Keratinocyte (primary cell): Measurements from ENCODE around the gene TTPAL. TPM values are rescaled to one million over a fixed set of nuclear protein-coding genes. Genes with fewer than 3 reads are reported as not detected.

Experiments
- DNase-seq: peaks from one replicate; pipeline ENCODE4 v3.0.0-alpha.2; 2011; ENCODE audit warnings: low read depth, missing footprints, low spot score
- FAIRE-seq: peaks from 2 replicates; lab custom pipeline; 2011; peaks lifted over from hg19 to GRCh38; lab: Jason Lieb, UNC
- H2AFZ ChIP-seq: 2 replicates; pipeline ENCODE4 v1.6.0; 2012; ENCODE audit warnings: low read length, control low read depth, inconsistent platforms; ENCODE audit not compliant: control insufficient read depth
- H3K27ac ChIP-seq: 2 replicates; pipeline ENCODE4 v1.5.1; 2011; ENCODE audit warnings: low read length; ENCODE audit not compliant: control insufficient read depth, insufficient read depth
- H3K27me3 ChIP-seq: 3 replicates; pipeline ENCODE4 v1.6.0; 2011; ENCODE audit warnings: low read length; ENCODE audit not compliant: control insufficient read depth, insufficient read depth; ENCODE audit errors: extremely low read depth
- H3K36me3 ChIP-seq, 2 experiments: 2 replicates in 1 of 2; 3 replicates in 1 of 2; pipeline ENCODE4 v1.5.1; 2011; ENCODE audit warnings: low read length in 2 of 2, mild to moderate bottlenecking in 1 of 2; ENCODE audit not compliant: control insufficient read depth in 2 of 2, insufficient read depth in 2 of 2; ENCODE audit errors: extremely low read depth in 1 of 2
- H3K4me1 ChIP-seq: 3 replicates; pipeline ENCODE4 v1.5.1; 2011; ENCODE audit warnings: low read length; ENCODE audit not compliant: control insufficient read depth, insufficient read depth; ENCODE audit errors: extremely low read depth
- H3K4me2 ChIP-seq: 3 replicates; pipeline ENCODE4 v1.6.0; 2011; ENCODE audit warnings: low read depth, low read length; ENCODE audit not compliant: control insufficient read depth, insufficient read depth; ENCODE audit errors: extremely low read depth
- H3K4me3 ChIP-seq, 3 experiments: fragments of 200-600 bp in 1 of 3; sonication (generic) in 1 of 3; 2 replicates in 2 of 3; 3 replicates in 1 of 3; pipeline ENCODE4 v1.5.1; 2011 to 2016; ENCODE audit warnings: low read length in 3 of 3, mild to moderate bottlenecking in 3 of 3, control low read depth in 2 of 3, inconsistent platforms in 1 of 3, low read depth in 1 of 3, mixed read lengths in 1 of 3, mixed run types in 1 of 3, moderate library complexity in 1 of 3; ENCODE audit not compliant: control insufficient read depth in 2 of 3, insufficient read depth in 2 of 3; ENCODE audit errors: extremely low read depth in 1 of 3
- H3K79me2 ChIP-seq: 2 replicates; pipeline ENCODE4 v1.6.0; 2012; ENCODE audit warnings: low read length; ENCODE audit not compliant: control insufficient read depth, insufficient read depth
- H3K9ac ChIP-seq: 3 replicates; pipeline ENCODE4 v1.6.0; 2011; ENCODE audit warnings: low read length; ENCODE audit not compliant: control insufficient read depth, insufficient read depth; ENCODE audit errors: extremely low read depth
- H3K9me1 ChIP-seq: 3 replicates; pipeline ENCODE4 v1.6.0; 2011; ENCODE audit warnings: low read length; ENCODE audit not compliant: control insufficient read depth, insufficient read depth; ENCODE audit errors: extremely low read depth
- H3K9me3 ChIP-seq: 2 replicates; pipeline ENCODE4 v1.5.1; 2012; ENCODE audit warnings: low read depth, low read length; ENCODE audit not compliant: control insufficient read depth
- H4K20me1 ChIP-seq: 3 replicates; pipeline ENCODE4 v1.6.0; 2011; ENCODE audit warnings: low read length; ENCODE audit not compliant: control insufficient read depth, insufficient read depth; ENCODE audit errors: extremely low read depth
- CTCF ChIP-seq, 3 experiments: IDR thresholded peaks in 1 of 3; conservative IDR thresholded peaks in 1 of 3; optimal IDR thresholded peaks in 1 of 3; 2 replicates in 2 of 3; 3 replicates in 1 of 3; pipeline versions ENCODE3 to v1.5.1; 2011; ENCODE audit warnings: low read length in 3 of 3, mild to moderate bottlenecking in 3 of 3, moderate library complexity in 2 of 3, control low read depth in 1 of 3, inconsistent platforms in 1 of 3; ENCODE audit not compliant: insufficient read depth in 2 of 3; ENCODE audit errors: extremely low read depth in 1 of 3
- EZH2 ChIP-seq: IDR thresholded peaks from one replicate; pipeline ENCODE4 v1.6.1; 2012; ENCODE audit warnings: inconsistent platforms, mild to moderate bottlenecking, low read length, moderate library complexity
- dilution Hi-C: fragments of 300-500 bp; cut with MboI; formaldehyde crosslinking; loops from one replicate; pipeline ENCODE4 v1.7.0; 2020; ENCODE audit warnings: low sequenced_read_pairs; ENCODE audit not compliant: extremely low pct_ligation_motif_present
- polyA plus RNA-seq, 5 experiments: library from polyadenylated mRNA; depleted of rRNA in 3 of 5; stranded (reverse) in 3 of 5; stranded (forward) in 1 of 5; unstranded in 1 of 5; fragments of >200 nt; gene quantifications; 1 replicate in 1 of 5; 2 replicates in 3 of 5; 3 replicates in 1 of 5; pipeline versions ENCODE4 v1.2.1 to v1.2.3, GENCODE V29; 2011 to 2012; ENCODE audit warnings: missing spikeins in 2 of 5, low read depth in 1 of 5, low replicate concordance in 1 of 5

TTPAL gene
- polyA plus RNA-seq, 1 donor (not counting 4 experiments of a cell fraction or from before 2014, with no cell fraction given), result 20.0 TPM

GRCh38 chr20:44445742-44446710 is 29.6 kb upstream of the TTPAL start:
- H3K4me1 ChIP-seq, result no peaks in the 10 kb centered on the region
- no peak for TF ChIP-seq CTCF (optimal IDR thresholded peaks at IDR 0.05 in 1 of 3, IDR thresholded peaks at IDR 0.05 in 1 of 3, conservative IDR thresholded peaks at IDR 0.05 in 1 of 3; ENCODE audit: extremely low read depth in 1 of 3, insufficient read depth in 2 of 3, low read length in 3 of 3)
- TF ChIP-seq EZH2, result no peak
- no peak overlapping the region for H2AFZ ChIP-seq
- H3K27ac ChIP-seq, result no peak overlapping the region
- no peaks in the 10 kb centered on the region for H3K36me3 ChIP-seq
- no peak for DNase-seq
- H3K4me3 ChIP-seq, result no peak overlapping the region
- no peaks in the 10 kb centered on the region for H4K20me1 ChIP-seq
- no peak overlapping the region for H3K9ac ChIP-seq
- H3K9me1 ChIP-seq, result no peaks in the 10 kb centered on the region
- FAIRE-seq, result no peak
- no peak overlapping the region for H3K4me2 ChIP-seq
- dilution Hi-C loops, result no loop called here
- H3K9me3 ChIP-seq, result no peaks in the 10 kb centered on the region
- no peaks in the 10 kb centered on the region for H3K27me3 ChIP-seq
- H3K79me2 ChIP-seq, result no peaks in the 10 kb centered on the region

- Histone ChIP-seq H3K27me3 (no peaks in the 10 kb centered on the region), H3K36me3 (no peaks in the 10 kb centered on the region), H3K9me1 (no peaks in the 10 kb centered on the region), H2AFZ (no peak overlapping the region), H3K4me1 (no peaks in the 10 kb centered on the region), H3K79me2 (no peaks in the 10 kb centered on the region), H4K20me1 (no peaks in the 10 kb centered on the region), H3K9me3 (no peaks in the 10 kb centered on the region), H3K4me3 (no peak overlapping the region), H3K4me2 (no peak overlapping the region), H3K27ac (no peak overlapping the region), H3K9ac (no peak overlapping the region)
- dilution Hi-C loops, result no loop called here
- no peak for TF ChIP-seq CTCF (optimal IDR thresholded peaks at IDR 0.05 in 1 of 3, IDR thresholded peaks at IDR 0.05 in 1 of 3, conservative IDR thresholded peaks at IDR 0.05 in 1 of 3; ENCODE audit: extremely low read depth in 1 of 3, insufficient read depth in 2 of 3, low read length in 3 of 3)
- TF ChIP-seq EZH2, result no peak
- FAIRE-seq, result no peak
- no peak for DNase-seq
Measured at GRCh38 chr20:44447827-44448419, 27.8 kb upstream of the TTPAL start.
